Glutamatergic neuron (in vitro differentiated cells): ENCODE measurements around the gene GNGT2. TPM values are rescaled to one million over a fixed set of nuclear protein-coding genes. Genes with fewer than 3 reads are reported as not detected.

Source experiments
- DNase-seq: peaks from one replicate; pipeline ENCODE4 v3.0.0; 2022
- H3K27ac Mint-ChIP-seq: one replicate; pipeline ENCODE4 v1.8.0; 2020; ENCODE audit warnings: mild to moderate bottlenecking, mixed read lengths, inconsistent platforms; ENCODE audit not compliant: unreplicated experiment
- H3K27me3 Mint-ChIP-seq: one replicate; pipeline ENCODE4 v1.8.0; 2020; ENCODE audit warnings: mild to moderate bottlenecking, moderate library complexity, mixed read lengths, inconsistent platforms; ENCODE audit not compliant: unreplicated experiment
- H3K36me3 Mint-ChIP-seq: one replicate; pipeline ENCODE4 v1.8.0; 2020; ENCODE audit warnings: mild to moderate bottlenecking, mixed read lengths, inconsistent platforms; ENCODE audit not compliant: unreplicated experiment
- H3K4me1 Mint-ChIP-seq: one replicate; pipeline ENCODE4 v1.8.0; 2020; ENCODE audit warnings: mild to moderate bottlenecking, low read depth, mixed read lengths, inconsistent platforms; ENCODE audit not compliant: unreplicated experiment
- H3K4me3 Mint-ChIP-seq: one replicate; pipeline ENCODE4 v1.8.0; 2020; ENCODE audit warnings: mild to moderate bottlenecking, mixed read lengths, inconsistent platforms; ENCODE audit not compliant: unreplicated experiment
- H3K9me3 Mint-ChIP-seq: one replicate; pipeline ENCODE4 v1.8.0; 2020; ENCODE audit warnings: mild to moderate bottlenecking, moderate library complexity, mixed read lengths, inconsistent platforms; ENCODE audit not compliant: unreplicated experiment
- total RNA-seq: library from RNA; stranded (reverse); fragmentation: NEBNext Ultra II Directional; extraction: Animal tissue kit (Norgen Biotek cat#: 25700); gene quantifications from one replicate; pipeline ENCODE4 v1.2.1, GENCODE V29; 2021; ENCODE audit not compliant: unreplicated experiment
- TF ChIP-seq, protein P1 (sequence below): fragments of 200-600 bp; sonication (generic); IDR thresholded peaks from one replicate; pipeline ENCODE4 v1.5.0; 2021; ENCODE audit not compliant: partially characterized antibody, unreplicated experiment

Gene GNGT2
- total RNA-seq, 1 donor from 2014 or later, result not detected

DNA sequence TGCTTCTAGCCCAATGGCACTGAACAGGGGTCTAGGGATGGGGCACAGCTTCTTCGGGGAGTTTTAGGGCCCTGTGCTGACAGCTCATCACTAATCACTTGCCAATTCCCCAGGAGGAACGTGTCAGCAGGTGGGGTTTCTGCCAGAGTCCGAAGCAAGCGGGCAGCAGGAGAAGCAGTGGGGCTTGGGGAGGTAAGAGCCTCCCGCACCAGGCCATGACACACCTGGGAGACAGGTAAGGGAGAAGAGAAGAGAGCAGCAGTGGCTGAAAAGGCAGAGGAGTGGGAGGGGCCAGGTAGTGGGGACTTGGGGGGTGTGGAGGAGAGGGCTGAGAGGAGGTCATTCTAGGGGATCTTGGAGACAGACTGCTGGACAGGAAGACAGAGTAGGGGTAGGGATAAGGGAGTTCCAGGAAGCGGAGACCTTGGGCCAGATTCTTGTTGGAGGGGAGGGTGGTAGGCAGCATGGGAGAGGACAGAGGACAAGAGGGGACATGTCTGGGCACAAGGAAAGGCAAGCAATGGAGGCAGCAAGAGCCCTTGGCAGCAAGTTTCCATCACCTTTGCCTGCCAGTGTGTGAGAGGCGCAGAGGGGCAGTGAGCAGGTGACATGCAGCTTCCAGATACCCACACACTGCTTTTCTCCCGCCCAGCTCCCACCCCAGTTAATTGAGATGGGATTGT lies 15.3 kb upstream of the GNGT2 start:
- Mint-ChIP-seq H3K27me3 (peaks cover 26% of the 10 kb centered on the region), H3K4me1 (no peaks in the 10 kb centered on the region), H3K9me3 (no peaks in the 10 kb centered on the region), H3K4me3 (no peak overlapping the region), H3K27ac (no peak overlapping the region), H3K36me3 (no peaks in the 10 kb centered on the region)
- TF ChIP-seq, protein P1, sequence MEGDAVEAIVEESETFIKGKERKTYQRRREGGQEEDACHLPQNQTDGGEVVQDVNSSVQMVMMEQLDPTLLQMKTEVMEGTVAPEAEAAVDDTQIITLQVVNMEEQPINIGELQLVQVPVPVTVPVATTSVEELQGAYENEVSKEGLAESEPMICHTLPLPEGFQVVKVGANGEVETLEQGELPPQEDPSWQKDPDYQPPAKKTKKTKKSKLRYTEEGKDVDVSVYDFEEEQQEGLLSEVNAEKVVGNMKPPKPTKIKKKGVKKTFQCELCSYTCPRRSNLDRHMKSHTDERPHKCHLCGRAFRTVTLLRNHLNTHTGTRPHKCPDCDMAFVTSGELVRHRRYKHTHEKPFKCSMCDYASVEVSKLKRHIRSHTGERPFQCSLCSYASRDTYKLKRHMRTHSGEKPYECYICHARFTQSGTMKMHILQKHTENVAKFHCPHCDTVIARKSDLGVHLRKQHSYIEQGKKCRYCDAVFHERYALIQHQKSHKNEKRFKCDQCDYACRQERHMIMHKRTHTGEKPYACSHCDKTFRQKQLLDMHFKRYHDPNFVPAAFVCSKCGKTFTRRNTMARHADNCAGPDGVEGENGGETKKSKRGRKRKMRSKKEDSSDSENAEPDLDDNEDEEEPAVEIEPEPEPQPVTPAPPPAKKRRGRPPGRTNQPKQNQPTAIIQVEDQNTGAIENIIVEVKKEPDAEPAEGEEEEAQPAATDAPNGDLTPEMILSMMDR, result no peak
- no peak for DNase-seq

DNA sequence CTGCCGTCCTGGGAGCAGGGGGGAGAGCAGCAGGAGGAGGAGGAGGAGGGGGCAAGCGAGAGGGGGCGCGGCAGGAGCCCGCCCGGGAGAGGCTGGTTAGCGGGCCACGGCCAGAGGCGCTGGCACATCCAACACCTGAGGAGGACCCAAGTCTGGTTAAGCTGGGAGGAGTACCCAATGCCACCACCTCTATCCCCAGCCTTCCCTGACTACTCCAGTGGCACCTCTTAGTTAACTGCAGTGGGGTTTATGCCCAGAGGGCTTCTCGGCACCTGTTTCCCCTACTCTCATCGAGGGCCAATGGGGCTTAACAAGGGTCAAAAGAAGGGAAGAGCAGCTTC lies 14.6 kb upstream of the GNGT2 start:
- H3K4me1 Mint-ChIP-seq, result no peaks in the 10 kb centered on the region
- H3K27me3 Mint-ChIP-seq, result peaks cover 26% of the 10 kb centered on the region
- TF ChIP-seq, protein P1, result no peak
- no peaks in the 10 kb centered on the region for H3K36me3 Mint-ChIP-seq
- no peaks in the 10 kb centered on the region for H3K9me3 Mint-ChIP-seq
- DNase-seq, result no peak
- no peak overlapping the region for H3K4me3 Mint-ChIP-seq
- no peak overlapping the region for H3K27ac Mint-ChIP-seq

DNA sequence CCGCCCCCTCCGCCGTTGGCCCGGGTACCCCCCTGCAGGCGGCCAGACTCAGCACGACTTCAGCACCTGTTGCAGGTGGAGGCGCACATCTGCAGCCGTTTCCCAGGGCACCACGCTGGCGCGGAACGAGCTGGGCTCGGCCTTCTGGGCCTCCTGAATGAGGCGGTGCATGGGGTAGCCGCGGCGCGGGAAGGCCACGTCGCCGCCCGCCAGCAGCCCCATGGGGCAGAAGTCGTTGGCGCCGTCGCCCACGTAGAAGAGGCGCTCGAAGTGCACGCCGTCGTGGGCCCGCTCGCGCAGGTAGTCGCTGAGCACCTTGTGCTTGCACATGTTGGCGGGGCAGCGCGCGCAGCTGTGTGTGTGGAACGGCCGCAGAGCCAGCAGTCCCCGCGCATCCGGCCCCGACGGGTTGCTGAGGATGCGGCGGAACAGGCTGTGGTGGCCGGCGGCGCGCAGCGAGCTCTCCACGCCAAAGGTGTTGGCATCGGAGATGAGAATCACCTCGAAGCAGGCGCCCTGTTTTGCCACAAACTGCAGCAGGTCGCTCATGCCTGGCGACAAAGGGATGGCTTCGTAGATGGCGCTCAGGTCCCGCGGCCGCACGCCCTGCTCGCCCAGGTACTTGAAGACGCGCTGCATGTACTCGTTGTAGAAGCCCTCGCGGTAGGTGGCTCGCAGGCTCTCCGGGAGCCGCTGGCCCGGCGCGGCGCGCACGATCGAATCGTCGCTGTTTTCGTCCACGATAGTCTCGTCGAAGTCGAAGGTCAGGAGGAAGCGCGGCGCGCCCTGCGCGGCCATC lies 14.0 kb upstream of the GNGT2 start:
- TF ChIP-seq, protein P1, result no peak
- peaks cover 22% of the 10 kb centered on the region for H3K27me3 Mint-ChIP-seq
- H3K4me1 Mint-ChIP-seq, result no peaks in the 10 kb centered on the region
- H3K36me3 Mint-ChIP-seq, result no peaks in the 10 kb centered on the region
- H3K27ac Mint-ChIP-seq, result no peak overlapping the region
- DNase-seq, result peak; percentile 50
- H3K4me3 Mint-ChIP-seq, result peak overlapping the region; percentile 59
- no peaks in the 10 kb centered on the region for H3K9me3 Mint-ChIP-seq

DNA sequence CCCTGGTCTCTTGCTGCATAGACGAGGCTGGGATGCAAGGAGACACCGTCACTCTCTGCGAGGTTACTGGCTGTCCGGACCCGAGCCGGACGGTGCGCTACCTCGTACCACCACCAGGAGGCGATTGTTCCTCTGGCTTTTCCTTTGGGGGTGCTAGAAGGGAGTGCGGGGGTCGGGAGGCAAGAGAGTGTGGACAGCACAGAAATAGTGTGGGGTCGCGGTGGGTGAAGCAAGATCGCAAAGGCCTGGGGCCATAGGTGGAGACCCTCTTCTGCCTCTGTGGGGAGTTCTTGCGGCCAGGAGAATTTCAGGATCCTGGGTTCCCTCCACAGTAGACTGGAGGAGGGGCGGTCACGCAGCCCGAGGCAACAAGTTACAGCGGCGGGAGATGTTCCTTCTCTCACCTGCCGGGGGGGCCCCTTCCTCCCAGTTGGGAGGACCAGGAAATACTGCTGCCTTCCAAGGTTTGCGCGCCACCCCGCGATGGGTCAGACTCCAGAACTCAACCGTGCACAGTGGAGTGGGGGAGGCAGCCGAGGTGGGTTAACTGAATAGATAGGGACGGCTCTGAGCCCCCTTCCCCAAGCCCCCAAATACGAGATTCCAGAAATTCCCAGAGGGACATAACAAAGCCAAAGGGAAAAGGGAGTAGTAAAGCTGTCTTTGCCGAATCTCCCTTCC lies 13.3 kb upstream of the GNGT2 start:
- Mint-ChIP-seq H3K36me3 (no peaks in the 10 kb centered on the region), H3K27ac (no peak overlapping the region), H3K27me3 (peaks cover 21% of the 10 kb centered on the region), H3K9me3 (no peaks in the 10 kb centered on the region), H3K4me3 (peak overlapping the region; percentile 57), H3K4me1 (no peaks in the 10 kb centered on the region)
- DNase-seq, result peak; percentile 87
- TF ChIP-seq, protein P1, result peak; percentile 94
